ENCODE measurements around the gene CDHR2.

CDHR2 gene

DNA sequence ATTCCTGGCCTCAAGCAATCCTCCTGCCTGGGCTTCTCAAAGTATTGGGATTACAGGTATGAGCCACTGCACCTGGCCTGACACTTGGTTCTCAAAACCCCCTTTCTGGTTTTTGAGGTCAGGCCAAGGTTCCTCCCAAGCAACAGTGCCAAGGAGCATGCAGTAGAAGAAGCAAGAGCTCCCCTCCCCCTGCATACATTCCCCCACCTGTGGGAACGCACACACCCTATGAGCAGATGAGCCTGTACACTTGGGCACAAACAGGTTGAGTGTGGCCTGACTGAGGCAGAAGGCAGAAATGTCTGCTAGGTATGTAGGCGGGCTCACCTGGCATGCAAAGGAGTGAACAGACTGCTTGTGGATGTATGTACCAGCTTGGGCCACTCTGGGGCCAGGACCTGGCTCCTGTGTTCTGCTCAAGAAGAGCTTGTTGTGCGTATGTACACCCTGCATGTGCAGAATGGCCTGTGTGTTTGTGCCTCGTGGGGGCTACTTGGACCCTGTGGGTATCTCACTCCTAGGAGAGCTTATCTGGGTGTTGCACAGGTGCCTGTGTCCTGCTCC lies 59.1 kb downstream of the CDHR2 start:
- H3K4me3 ChIP-seq (ENCODE audit: low read depth, low read length): no peak overlapping the region
- TF ChIP-seq, protein P1, sequence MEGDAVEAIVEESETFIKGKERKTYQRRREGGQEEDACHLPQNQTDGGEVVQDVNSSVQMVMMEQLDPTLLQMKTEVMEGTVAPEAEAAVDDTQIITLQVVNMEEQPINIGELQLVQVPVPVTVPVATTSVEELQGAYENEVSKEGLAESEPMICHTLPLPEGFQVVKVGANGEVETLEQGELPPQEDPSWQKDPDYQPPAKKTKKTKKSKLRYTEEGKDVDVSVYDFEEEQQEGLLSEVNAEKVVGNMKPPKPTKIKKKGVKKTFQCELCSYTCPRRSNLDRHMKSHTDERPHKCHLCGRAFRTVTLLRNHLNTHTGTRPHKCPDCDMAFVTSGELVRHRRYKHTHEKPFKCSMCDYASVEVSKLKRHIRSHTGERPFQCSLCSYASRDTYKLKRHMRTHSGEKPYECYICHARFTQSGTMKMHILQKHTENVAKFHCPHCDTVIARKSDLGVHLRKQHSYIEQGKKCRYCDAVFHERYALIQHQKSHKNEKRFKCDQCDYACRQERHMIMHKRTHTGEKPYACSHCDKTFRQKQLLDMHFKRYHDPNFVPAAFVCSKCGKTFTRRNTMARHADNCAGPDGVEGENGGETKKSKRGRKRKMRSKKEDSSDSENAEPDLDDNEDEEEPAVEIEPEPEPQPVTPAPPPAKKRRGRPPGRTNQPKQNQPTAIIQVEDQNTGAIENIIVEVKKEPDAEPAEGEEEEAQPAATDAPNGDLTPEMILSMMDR (IDR thresholded peaks at IDR 0.05; ENCODE audit: low read depth, low read length): no peak

DNA sequence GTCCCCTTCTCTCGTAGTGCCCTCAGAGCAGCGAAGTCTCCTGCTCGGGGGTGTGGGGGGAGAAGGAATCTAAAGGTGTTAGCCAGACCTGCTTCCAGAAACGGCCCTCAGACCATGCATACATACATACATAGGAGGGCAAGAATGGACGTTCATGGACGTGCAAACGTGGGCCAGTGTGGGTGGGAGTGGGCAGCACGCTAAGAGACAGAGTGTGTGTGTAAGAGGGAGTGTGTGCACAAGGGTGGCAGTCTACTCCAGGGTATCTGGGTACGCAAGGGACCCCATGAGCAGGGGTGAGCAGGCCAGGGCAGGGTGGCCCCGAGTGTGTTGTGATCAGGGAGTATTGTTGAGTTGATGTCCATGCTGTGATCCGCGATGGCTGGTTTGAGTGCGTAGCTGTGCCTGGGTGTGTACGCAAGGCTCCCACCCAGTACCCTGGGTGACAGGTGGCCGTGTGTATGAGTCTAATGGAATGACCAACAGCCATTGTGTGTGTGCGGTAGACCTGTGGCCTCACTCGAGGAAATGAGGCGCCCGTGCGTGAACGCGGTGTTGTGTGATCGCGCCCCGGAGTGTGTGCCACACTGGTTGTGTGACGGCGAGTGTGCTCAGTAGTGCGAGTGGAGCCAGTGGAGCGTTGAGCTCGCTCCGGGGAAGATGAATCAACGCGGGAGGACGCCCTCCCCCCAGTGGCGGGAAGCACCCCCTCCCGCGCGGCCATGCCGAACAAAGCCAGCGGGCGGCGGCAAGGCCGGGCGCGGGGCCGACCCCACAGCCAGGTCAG lies 60.0 kb downstream of the CDHR2 start:
- H3K4me3 ChIP-seq (ENCODE audit: low read depth, low read length): peak overlapping the region; percentile 61
- TF ChIP-seq, protein P1 (IDR thresholded peaks at IDR 0.05; ENCODE audit: low read depth, low read length): no peak

DNA sequence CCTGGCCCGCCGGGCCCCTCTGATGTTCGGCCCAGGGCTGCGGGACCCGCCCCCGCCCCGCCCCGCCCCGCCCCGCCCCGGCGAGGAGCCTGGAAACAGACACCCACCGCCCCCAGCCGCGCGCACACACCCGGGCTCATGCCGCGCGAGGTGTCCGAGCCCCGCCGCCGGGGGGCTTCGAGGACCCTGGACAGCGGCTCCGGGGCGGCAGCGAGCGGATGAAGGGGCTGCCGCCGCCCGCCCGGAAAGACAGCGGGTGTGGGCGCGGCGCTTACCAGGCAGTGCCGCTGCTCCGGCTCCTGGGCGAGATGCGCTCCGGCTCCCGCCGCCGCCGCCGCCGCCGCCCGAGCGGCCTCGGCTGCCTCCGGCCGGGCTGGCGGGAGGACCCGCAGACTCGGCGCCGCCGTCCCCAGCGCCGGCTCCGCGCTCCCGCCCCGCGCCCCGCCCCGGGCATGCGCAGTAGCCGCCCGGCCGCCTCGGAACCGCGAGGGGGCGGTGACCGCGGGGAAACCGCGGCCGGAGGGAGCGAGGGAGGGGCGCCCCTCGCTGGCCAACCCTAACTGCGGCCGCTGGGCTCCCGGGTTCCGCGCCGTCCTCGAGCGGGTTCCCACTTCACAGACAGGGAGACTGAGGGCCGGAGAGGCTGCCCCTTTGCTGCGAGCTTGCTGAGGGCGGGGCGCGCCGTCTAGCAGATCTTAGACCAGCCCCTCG lies 60.7 kb downstream of the CDHR2 start, which contains the start of gene GPRIN1:
Gene GPRIN1, minus strand, starts transcription at position 433 of the 711 bp plus-strand sequence. CDS start 10,322 bp downstream, outside the sequence.
- peak within 1 kb of the TSS; percentile 67 for H3K4me3 ChIP-seq (ENCODE audit: low read depth, low read length)
- TF ChIP-seq, protein P1 (IDR thresholded peaks at IDR 0.05; ENCODE audit: low read depth, low read length): no peak

DNA sequence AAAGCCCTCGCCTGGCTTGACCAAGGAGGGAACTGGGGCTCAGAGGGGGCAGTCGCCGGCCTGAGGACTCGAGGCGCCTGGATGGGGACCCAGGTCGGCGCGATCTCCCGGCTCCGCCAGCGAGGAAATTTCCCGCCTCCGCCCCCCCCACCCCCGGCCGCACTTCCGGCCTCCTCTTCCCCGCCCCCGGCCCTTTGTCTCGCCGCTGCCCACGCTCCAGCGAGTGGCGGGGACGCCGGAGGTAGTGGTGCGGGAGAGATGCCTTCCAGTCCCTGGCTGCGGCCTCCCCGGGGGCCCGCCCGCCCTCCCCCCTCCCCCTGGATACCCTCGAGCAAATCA lies 61.3 kb downstream of the CDHR2 start:
- peak overlapping the region; percentile 67 for H3K4me3 ChIP-seq (ENCODE audit: low read depth, low read length)
- TF ChIP-seq, protein P1 (IDR thresholded peaks at IDR 0.05; ENCODE audit: low read depth, low read length): no peak

DNA sequence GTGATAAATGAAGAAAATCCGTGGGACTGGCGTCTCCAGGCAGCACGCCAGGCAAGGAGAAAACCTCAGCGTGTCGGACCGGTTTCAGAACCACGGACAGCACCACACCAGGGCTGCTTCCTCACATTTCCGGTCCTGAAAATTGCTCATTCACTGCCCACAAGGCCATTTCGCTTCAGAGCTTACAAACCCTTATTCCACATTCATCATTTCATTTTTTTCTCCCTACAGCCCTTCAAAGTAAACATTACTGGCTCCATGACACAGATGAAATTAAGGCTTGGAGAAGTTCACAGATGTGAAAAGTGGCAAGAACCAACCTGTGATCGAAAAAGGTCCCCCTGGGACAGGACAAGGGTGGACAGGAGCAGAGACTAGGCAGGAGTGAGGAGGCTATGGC lies 62.3 kb downstream of the CDHR2 start:
- no peak overlapping the region for H3K4me3 ChIP-seq (ENCODE audit: low read depth, low read length)
- TF ChIP-seq, protein P1 (IDR thresholded peaks at IDR 0.05; ENCODE audit: low read depth, low read length): no peak

DNA sequence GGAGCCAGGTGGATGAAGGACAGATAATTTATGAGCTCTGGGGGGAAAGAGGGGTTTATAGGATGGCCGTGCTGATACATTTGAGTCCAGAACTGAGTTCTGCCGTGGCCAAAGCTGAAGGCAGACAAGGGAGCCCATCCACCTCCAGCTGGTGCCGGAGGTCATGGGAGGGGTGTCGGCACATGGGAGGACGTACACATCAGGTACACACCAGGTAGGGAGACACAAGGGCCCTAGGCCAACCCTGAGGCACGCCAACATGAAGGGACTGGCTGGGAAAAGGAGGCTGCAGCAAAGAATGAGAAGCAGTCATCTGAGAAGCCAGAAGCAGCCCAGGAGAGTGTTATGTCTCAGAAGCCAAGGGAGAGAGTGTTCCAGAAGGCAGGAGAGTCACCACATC lies 62.9 kb downstream of the CDHR2 start:
- H3K4me3 ChIP-seq (ENCODE audit: low read depth, low read length): no peak overlapping the region
- TF ChIP-seq, protein P1 (IDR thresholded peaks at IDR 0.05; ENCODE audit: low read depth, low read length): no peak

DNA sequence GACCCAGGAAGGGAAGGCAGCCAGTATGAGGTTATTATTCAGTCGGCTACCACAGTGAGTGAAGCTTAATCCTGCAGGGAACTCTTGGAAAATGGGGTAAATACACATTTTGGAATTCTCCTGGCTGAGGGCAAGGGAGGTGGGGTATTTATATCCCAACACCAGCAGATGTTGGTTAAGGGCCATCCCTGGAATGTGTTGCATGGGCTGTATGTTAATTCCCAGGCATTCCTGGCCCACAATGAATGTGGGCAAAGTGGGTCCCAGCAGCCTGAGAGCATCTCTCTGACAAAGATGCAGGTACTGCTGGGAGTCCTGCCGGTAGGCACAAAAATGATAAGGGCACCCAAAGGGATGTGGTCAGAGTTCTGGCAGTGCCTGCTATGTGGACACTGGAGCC lies 63.7 kb downstream of the CDHR2 start:
- TF ChIP-seq, protein P1 (IDR thresholded peaks at IDR 0.05; ENCODE audit: low read depth, low read length): no peak
- no peak overlapping the region for H3K4me3 ChIP-seq (ENCODE audit: low read depth, low read length)
